ENCODE results near the gene PHB1. TPM values are rescaled to one million over a fixed set of nuclear protein-coding genes. Genes with fewer than 3 reads are reported as not detected.

PHB1 gene
- total RNA-seq: 128 and 131 TPM in 2 replicates
- long read RNA-seq, transcript PHB-214 (8 exons, 1,952 nt): minor isoform, 11 of 556 reads
- long read RNA-seq, transcript PHB-201 (7 exons, 1,832 nt): major isoform, 514 of 556 reads
- long read RNA-seq, partial matches to known transcripts: 19 of 556 reads
- long read RNA-seq, other reads (novel, unspliced or antisense): 8 of 556 reads

DNA sequence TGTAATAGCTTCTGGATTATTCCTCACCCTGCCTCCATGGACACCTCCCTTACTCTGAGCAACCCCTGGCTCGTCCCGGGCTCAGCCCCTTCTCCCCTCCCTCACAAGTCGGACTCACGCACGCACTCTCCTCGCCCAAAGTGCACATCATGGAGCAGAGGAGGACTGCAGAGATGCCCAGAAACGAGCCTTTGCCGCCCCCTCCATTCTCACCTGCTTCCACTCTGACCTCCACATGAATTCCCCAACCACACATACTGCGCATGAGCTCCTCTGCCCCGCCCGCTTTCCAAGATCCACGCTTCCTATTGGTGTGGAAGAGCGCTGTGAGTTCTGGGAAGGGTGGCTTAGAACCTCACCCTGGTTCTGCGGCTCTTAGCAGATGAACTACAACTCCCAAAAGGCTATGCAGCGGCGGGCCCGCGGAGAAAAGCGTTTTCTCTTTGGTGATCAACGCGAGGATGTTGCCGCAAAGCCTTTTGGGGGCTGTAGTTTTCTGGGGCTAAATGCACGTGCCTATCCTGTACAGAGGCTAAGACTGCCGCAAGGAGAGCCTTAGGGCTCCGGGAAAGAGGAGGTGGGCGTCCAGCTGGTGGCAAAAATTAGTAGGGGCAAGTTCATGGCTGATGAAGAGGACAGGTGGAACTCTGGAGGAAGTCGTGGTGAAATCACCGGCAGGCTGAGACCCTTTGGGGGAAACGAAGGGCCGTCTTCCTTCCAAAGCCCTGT is at the start of gene PHB1:
Gene PHB1, minus strand, starts transcription at position 261 of the 729 bp plus-strand sequence. CDS start 1,618 bp downstream, outside the sequence.
- no peak for TF ChIP-seq CTCF (IDR thresholded peaks at IDR 0.05)
- H3K4me1 Mint-ChIP-seq (ENCODE audit: unreplicated experiment): peaks cover 18% of the 10 kb centered on the region
- H3K27ac Mint-ChIP-seq (ENCODE audit: unreplicated experiment): peak within 1 kb of the TSS; percentile 87
- peaks cover 10% of the 10 kb centered on the region for H3K27me3 Mint-ChIP-seq (ENCODE audit: unreplicated experiment)
- H3K9me3 Mint-ChIP-seq (ENCODE audit: unreplicated experiment): no peaks in the 10 kb centered on the region
- DNase-seq (ENCODE audit: extremely low spot score, unreplicated experiment): peak; percentile 97
- H3K4me3 Mint-ChIP-seq (ENCODE audit: unreplicated experiment): peak within 1 kb of the TSS; percentile 100
- H3K36me3 Mint-ChIP-seq (ENCODE audit: unreplicated experiment): peaks cover 14% of the 10 kb centered on the region

DNA sequence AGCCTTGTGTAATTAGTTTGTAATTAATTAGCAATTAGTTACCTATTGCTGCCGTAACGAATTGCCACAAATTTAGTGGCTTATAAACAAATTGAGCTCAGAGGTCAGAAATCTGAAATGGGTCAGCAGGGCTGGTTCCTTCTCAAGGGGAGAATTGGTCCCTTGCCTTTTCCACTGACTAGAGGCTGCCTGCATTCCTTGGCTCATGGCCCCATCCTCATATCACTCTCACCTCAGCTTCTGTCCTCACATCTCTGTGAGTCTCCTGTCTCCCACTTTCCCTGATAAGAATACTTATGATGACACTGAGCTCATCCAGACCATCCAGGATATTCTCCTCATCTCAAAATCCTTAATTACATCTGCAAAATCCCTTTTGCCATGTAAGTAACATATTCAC is 49.4 kb upstream of the PHB1 start:
- no peak for TF ChIP-seq CTCF (IDR thresholded peaks at IDR 0.05)
- H3K4me3 Mint-ChIP-seq (ENCODE audit: unreplicated experiment): no peak overlapping the region
- peaks cover 1% of the 10 kb centered on the region for H3K4me1 Mint-ChIP-seq (ENCODE audit: unreplicated experiment)
- H3K36me3 Mint-ChIP-seq (ENCODE audit: unreplicated experiment): no peaks in the 10 kb centered on the region
- peaks cover 85% of the 10 kb centered on the region for H3K27me3 Mint-ChIP-seq (ENCODE audit: unreplicated experiment)
- no peak overlapping the region for H3K27ac Mint-ChIP-seq (ENCODE audit: unreplicated experiment)
- DNase-seq (ENCODE audit: extremely low spot score, unreplicated experiment): no peak
- H3K9me3 Mint-ChIP-seq (ENCODE audit: unreplicated experiment): no peaks in the 10 kb centered on the region

DNA sequence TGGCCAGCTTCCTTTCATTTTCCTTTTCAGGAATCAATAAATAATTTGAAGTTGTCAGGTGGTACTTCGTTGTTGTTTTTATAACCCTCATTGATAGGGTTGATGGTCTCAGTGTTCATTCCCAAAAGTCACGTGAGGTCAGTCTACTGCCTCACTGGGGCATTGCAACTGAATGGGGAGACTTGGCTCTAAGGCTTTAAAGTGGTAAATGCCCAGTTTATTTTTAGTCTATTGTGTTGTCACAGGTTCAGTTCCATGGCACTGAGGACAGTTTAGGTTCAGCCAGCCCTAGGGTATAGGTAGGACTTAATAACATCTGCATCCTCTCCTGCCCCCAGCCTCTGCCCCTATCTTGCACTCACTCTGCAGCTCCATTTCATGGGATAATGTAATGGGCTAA is 46.9 kb upstream of the PHB1 start:
- Mint-ChIP-seq H3K27me3 (ENCODE audit: unreplicated experiment) (peaks cover 82% of the 10 kb centered on the region), H3K4me3 (ENCODE audit: unreplicated experiment) (no peak overlapping the region), H3K4me1 (ENCODE audit: unreplicated experiment) (peaks cover under 1% of the 10 kb centered on the region), H3K27ac (ENCODE audit: unreplicated experiment) (no peak overlapping the region), H3K9me3 (ENCODE audit: unreplicated experiment) (no peaks in the 10 kb centered on the region), H3K36me3 (ENCODE audit: unreplicated experiment) (no peaks in the 10 kb centered on the region)
- DNase-seq (ENCODE audit: extremely low spot score, unreplicated experiment): no peak
- no peak for TF ChIP-seq CTCF (IDR thresholded peaks at IDR 0.05)

DNA sequence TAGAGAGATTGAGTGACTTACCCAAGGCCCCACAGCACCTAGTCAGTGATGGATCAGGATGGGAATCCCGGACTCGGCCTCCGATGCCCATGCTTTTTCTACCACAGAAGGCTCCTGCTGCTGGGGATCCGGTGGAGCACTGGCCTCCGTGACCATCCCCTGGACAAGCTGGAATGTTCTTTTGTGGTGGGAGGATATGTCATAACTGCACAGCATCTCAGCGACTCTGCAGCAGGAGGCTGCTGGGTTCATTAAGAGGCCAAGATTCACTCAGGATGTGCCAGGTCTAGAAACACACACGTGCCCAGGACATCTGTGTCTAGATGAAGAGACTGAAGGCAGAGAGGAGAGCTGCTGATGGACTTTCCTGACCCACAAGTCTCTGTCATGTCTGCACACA is 45.7 kb upstream of the PHB1 start:
- H3K9me3 Mint-ChIP-seq (ENCODE audit: unreplicated experiment): no peaks in the 10 kb centered on the region
- no peaks in the 10 kb centered on the region for H3K36me3 Mint-ChIP-seq (ENCODE audit: unreplicated experiment)
- no peak for TF ChIP-seq CTCF (IDR thresholded peaks at IDR 0.05)
- no peak for DNase-seq (ENCODE audit: extremely low spot score, unreplicated experiment)
- H3K4me1 Mint-ChIP-seq (ENCODE audit: unreplicated experiment): peaks cover 9% of the 10 kb centered on the region
- H3K27ac Mint-ChIP-seq (ENCODE audit: unreplicated experiment): no peak overlapping the region
- no peak overlapping the region for H3K4me3 Mint-ChIP-seq (ENCODE audit: unreplicated experiment)
- H3K27me3 Mint-ChIP-seq (ENCODE audit: unreplicated experiment): peaks cover 79% of the 10 kb centered on the region

- no peaks in the 10 kb centered on the region for H3K9me3 Mint-ChIP-seq (ENCODE audit: unreplicated experiment)
- no peak for TF ChIP-seq CTCF (IDR thresholded peaks at IDR 0.05)
- H3K27ac Mint-ChIP-seq (ENCODE audit: unreplicated experiment): no peak overlapping the region
- H3K36me3 Mint-ChIP-seq (ENCODE audit: unreplicated experiment): no peaks in the 10 kb centered on the region
- peaks cover 9% of the 10 kb centered on the region for H3K4me1 Mint-ChIP-seq (ENCODE audit: unreplicated experiment)
- H3K4me3 Mint-ChIP-seq (ENCODE audit: unreplicated experiment): no peak overlapping the region
- peaks cover 72% of the 10 kb centered on the region for H3K27me3 Mint-ChIP-seq (ENCODE audit: unreplicated experiment)
- DNase-seq (ENCODE audit: extremely low spot score, unreplicated experiment): no peak
Measured at GRCh38 chr17:49459401-49459984, 44.8 kb upstream of the PHB1 start.
